Measurements from ENCODE around the gene GRK4. TPM values are rescaled to one million over a fixed set of nuclear protein-coding genes. Genes with fewer than 3 reads are reported as not detected.

The GRK4 gene
- total RNA-seq, 1 experiment from 2014 or later = 4.2 TPM

Other genes starting within 250 kb of the GRK4 start
- 41.0 TPM for gene TNIP2, start 207.2 kb upstream of the GRK4 start, total RNA-seq (2021; ENCODE audit: unreplicated experiment)
- 52.8 TPM for gene SH3BP2, start 170.5 kb upstream of the GRK4 start, total RNA-seq (2021; ENCODE audit: unreplicated experiment)
- 139 TPM for gene ADD1, start 119.7 kb upstream of the GRK4 start, total RNA-seq (2021; ENCODE audit: unreplicated experiment)
- 67.3 TPM for gene NOP14, start 165 bp upstream of the GRK4 start, total RNA-seq (2021; ENCODE audit: unreplicated experiment)
- not detected for gene HTT-AS, start 111.0 kb downstream of the GRK4 start, total RNA-seq (2021; ENCODE audit: unreplicated experiment)
- gene HTT, start 111.1 kb downstream of the GRK4 start, total RNA-seq (2021; ENCODE audit: unreplicated experiment) = 37.4 TPM